Cardiac fibroblast (primary cell): ENCODE data around the gene LGALS16.

Source experiments
- DNase-seq, 2 donors: peaks; one replicate each; pipeline versions ENCODE4 v3.0.0 to v3.0.0-alpha.2; 2010; ENCODE audit warnings: low read depth in 2 of 2
- H3K4me3 ChIP-seq, 2 donors: replicated peaks in 1 of 2; 1 replicate in 1 of 2; 2 replicates in 1 of 2; pipeline ENCODE4 v1.5.1; 2011; ENCODE audit warnings: low read depth in 2 of 2, low read length in 2 of 2, mild to moderate bottlenecking in 2 of 2, moderate library complexity in 1 of 2
- TF ChIP-seq, protein P1 (sequence below): IDR thresholded peaks from one replicate; pipeline ENCODE4 v1.5.1; 2011; ENCODE audit warnings: low read depth, mild to moderate bottlenecking, low read length, inconsistent platforms

The LGALS16 gene

DNA sequence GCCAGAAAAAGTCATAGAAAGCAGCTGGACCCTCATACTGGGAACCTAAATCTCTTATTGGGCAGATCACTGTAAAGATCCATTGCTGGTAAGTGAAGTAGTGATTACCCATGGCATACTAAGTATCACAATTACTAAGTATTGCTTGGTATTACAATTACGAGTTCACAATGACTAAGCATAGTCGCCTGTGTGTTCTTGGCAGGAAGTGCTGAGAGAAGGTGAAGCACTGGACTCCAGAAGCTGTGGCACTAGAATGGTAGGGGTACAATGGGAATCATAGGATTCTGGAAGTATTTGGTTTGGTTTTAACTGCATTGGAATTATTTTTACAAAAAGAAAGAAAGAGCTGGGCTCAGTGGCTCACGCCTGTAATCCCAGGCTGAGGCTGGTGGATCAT lies 20.3 kb downstream of the LGALS16 start:
- DNase-seq = peak in 1 of 2 donors; percentile 5
- TF ChIP-seq, protein P1, sequence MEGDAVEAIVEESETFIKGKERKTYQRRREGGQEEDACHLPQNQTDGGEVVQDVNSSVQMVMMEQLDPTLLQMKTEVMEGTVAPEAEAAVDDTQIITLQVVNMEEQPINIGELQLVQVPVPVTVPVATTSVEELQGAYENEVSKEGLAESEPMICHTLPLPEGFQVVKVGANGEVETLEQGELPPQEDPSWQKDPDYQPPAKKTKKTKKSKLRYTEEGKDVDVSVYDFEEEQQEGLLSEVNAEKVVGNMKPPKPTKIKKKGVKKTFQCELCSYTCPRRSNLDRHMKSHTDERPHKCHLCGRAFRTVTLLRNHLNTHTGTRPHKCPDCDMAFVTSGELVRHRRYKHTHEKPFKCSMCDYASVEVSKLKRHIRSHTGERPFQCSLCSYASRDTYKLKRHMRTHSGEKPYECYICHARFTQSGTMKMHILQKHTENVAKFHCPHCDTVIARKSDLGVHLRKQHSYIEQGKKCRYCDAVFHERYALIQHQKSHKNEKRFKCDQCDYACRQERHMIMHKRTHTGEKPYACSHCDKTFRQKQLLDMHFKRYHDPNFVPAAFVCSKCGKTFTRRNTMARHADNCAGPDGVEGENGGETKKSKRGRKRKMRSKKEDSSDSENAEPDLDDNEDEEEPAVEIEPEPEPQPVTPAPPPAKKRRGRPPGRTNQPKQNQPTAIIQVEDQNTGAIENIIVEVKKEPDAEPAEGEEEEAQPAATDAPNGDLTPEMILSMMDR = no peak
- no peak overlapping the region for H3K4me3 ChIP-seq

DNA sequence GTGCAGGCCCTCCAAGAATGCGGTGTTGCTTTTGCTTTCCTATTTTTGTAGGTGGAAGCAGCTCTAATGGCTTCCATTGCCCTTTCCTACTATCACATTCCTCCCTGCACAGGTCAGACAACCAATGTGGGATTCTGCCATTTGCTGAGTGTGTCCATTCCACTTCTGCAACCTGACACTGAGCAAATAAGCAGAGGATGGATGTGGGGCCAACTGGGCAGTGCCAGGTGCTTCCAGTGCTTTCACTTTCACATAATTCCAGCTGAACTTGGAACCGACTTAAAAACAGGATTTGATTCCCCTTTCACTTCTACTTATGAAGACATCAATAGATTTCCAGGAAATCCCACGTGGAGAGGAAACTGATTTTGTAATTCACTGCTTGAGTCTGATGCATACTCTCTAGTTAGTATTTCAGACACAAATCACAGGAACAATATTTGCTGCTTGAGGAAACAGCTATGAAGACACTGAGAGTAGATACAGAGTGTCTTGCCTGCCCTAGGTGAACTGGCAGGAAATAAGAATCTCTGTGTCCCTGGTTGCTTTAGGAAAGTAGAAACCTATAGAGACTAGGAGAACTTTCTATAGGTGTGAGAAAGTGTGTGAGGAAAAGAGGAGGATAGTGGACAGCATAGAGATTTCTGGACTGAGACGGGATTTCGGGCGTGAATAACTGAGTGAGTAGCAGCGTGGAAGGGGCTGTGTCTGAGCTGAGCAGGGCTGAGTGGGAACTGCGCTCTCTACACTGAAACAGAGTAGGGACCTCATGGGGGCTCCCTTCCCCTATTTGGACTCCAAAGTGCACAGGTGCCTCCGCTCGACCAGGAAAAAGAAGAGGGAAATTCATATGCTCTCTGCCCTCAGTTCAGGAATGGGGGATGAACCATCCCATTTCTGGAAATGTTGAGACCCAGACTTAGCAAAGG lies 22.5 kb downstream of the LGALS16 start:
- H3K4me3 ChIP-seq = no peak overlapping the region
- DNase-seq = peak in 1 of 2 donors; percentile 5
- TF ChIP-seq, protein P1 = no peak

DNA sequence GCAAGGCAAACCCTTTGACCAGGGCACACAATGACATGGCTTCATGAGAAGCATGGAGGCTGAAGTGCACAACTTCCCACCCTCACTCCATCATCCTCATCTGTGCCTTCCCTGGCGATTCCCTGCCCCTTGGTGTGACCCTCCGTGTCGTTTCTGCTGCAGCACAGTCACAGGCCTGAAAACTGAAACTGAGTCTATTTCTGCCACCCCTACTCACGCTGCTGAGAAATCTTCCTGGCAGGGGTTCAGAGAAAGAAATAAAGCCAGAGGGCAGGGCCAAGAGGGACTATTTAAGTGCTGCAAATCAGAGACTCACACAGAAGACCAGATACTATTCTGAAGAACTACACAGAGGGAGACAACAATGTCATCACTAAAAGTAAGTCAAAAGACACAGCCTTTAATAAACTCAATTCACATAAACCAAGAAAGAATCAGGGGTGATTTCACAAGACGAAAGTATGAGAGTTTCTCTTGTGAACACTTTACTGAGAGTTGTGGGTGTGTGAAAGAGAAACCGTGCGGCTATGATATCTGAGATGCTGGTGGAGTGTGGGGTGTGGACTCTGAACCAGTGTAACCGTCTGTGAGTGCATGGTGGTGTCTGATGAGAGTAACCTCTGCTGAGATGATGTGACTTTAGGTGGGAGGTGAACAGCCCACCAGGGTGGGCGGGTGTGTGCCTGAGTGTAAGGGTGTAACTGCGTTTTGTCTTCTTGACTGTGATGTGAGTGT lies 23.5 kb downstream of the LGALS16 start:
- TF ChIP-seq, protein P1 = no peak
- no peak overlapping the region for H3K4me3 ChIP-seq
- no peak for DNase-seq

DNA sequence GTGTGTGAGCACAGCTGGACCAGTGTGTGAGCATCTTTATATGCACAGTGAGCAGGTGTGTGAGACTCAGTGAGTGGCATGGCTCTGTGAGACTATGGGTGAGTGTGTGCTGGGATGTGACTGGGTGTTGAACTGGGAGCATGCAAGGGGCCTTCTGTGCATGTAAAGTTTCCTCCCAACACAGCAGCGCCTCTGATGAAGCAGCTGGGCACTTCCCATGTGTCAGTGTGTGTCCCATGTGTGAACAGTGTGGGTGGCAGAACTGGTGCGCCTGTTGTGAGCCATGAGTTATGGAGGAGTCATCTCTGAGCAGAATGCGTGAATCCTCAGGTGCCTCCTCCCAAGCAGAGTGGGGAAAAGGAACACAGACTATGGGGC lies 24.1 kb downstream of the LGALS16 start:
- DNase-seq = no peak
- no peak overlapping the region for H3K4me3 ChIP-seq
- TF ChIP-seq, protein P1 = no peak

DNA sequence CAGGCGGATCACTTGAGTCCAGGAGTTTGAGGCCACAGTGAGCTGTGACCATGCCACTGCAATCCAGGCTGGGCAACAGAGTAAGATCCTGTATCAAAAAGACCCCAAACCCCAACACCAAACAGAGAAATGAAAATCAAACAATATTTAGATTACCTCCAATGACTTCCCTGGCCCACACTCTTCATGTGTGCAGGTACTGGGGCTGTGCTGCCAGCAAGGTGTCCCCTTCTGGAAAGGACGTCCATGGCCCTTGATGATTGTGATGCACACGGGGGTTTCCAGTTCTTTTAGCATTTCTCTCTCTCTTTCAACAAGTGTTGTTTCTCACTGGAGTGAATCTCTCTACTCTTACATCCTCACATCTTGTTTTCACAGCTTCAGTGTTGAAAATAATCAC lies 24.9 kb downstream of the LGALS16 start:
- H3K4me3 ChIP-seq = no peak overlapping the region
- TF ChIP-seq, protein P1 = no peak
- DNase-seq = no peak

DNA sequence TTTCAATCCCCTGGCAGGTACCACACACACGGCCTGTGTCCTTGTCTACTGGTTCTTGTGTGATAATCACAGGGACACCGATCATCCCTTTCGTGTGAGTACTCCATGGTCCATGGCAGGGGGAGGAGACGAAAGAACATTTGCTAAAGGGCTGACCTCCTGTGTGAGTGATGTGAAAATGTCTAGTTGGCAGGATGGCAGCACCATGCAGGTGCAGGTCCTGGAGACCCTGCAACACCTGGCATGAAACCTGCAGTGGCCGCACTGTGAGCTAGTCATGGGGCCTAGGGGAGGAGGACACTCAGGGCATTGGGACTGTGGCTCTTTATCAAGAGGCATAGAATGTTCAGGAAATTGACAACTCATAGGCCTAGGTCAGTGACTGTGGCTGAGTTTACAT lies 25.7 kb downstream of the LGALS16 start:
- TF ChIP-seq, protein P1 = no peak
- H3K4me3 ChIP-seq = no peak overlapping the region
- no peak for DNase-seq
